ENCODE data around the gene PADI2. TPM values are rescaled to one million over a fixed set of nuclear protein-coding genes. Genes with fewer than 3 reads are reported as not detected.

Gene PADI2
- total RNA-seq, 1 experiment from 2014 or later, result 3.0 TPM

DNA sequence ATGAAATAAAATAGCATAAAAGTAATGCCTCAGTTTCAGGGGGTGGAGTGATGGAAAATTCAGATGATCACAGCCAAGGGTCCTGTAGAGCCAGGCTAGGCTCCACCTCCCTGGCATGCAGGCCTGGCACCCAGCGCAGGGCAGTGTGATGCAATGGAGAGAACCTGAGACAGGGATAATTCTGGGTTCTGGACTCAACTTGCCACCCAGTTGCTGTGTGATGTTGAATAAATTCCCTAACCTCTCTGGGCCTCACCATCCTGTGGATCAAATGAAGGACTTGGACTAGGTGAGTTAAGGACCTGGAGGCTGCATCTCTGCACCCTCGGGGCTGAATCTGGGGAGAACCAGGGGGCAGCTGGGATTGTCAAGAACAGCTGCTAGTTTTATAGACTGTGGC is 17.0 kb downstream of the PADI2 start:
- no peak overlapping the region for H3K4me3 Mint-ChIP-seq
- no peak overlapping the region for H3K18ac ChIP-seq (ENCODE audit: insufficient read length, low read depth, low read length)
- H2AFZ ChIP-seq (ENCODE audit: low read length), result no peak overlapping the region

More for the DNA sequence above, 17.0 kb downstream of the PADI2 start:
- no peak overlapping the region for H4K8ac ChIP-seq (replicated peaks; ENCODE audit: insufficient read length, low read depth, low read length)
- no peak overlapping the region for H3K9ac ChIP-seq (ENCODE audit: extremely low read depth, insufficient read length, low read length)
- H3K23me2 ChIP-seq (ENCODE audit: insufficient read length, low read depth, low read length, poor library complexity, severe bottlenecking), result no peaks in the 10 kb centered on the region
- H2BK5ac ChIP-seq (ENCODE audit: insufficient read length, low read length), result no peak overlapping the region
- Mint-ChIP-seq H3K27me3 (ENCODE audit: low read depth) (no peaks in the 10 kb centered on the region; the same call in none of the 2 replicates), H3K4me1 (peaks cover 13 to 20% of the 10 kb centered on the region in 2 experiments), H3K9me3 (no peaks in the 10 kb centered on the region; a peak in 1 of 5 replicates), H3K36me3 (ENCODE audit: insufficient read depth in 1 of 3, low read depth in 3 of 3) (no peaks in the 10 kb centered on the region), H3K27ac (no peak overlapping the region)
- TF ChIP-seq, protein P1, sequence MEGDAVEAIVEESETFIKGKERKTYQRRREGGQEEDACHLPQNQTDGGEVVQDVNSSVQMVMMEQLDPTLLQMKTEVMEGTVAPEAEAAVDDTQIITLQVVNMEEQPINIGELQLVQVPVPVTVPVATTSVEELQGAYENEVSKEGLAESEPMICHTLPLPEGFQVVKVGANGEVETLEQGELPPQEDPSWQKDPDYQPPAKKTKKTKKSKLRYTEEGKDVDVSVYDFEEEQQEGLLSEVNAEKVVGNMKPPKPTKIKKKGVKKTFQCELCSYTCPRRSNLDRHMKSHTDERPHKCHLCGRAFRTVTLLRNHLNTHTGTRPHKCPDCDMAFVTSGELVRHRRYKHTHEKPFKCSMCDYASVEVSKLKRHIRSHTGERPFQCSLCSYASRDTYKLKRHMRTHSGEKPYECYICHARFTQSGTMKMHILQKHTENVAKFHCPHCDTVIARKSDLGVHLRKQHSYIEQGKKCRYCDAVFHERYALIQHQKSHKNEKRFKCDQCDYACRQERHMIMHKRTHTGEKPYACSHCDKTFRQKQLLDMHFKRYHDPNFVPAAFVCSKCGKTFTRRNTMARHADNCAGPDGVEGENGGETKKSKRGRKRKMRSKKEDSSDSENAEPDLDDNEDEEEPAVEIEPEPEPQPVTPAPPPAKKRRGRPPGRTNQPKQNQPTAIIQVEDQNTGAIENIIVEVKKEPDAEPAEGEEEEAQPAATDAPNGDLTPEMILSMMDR (conservative IDR thresholded peaks at IDR 0.05), result no peak
- H2BK15ac ChIP-seq (ENCODE audit: low read depth, low read length), result no peak overlapping the region
- no peak overlapping the region for H4K91ac ChIP-seq (ENCODE audit: insufficient read length, low read depth, low read length)
- H3K4me1 ChIP-seq (ENCODE audit: insufficient read depth, low read length), result no peaks in the 10 kb centered on the region
- H3K9me3 ChIP-seq (ENCODE audit: control insufficient read depth, low read depth, low read length), result no peaks in the 10 kb centered on the region
- no peak overlapping the region for H3K4me2 ChIP-seq (ENCODE audit: insufficient read depth, insufficient read length, low read length)
- no peaks in the 10 kb centered on the region for H3K79me1 ChIP-seq (ENCODE audit: insufficient read depth, low read depth, low read length, poor library complexity, severe bottlenecking)
- H3K56ac ChIP-seq (ENCODE audit: insufficient read length, low read depth, low read length), result no peak overlapping the region
- H3K14ac ChIP-seq (ENCODE audit: insufficient read depth, low read length), result no peak overlapping the region
- H3K27me3 ChIP-seq (ENCODE audit: insufficient read depth, low read length), result no peaks in the 10 kb centered on the region
- H4K5ac ChIP-seq (ENCODE audit: insufficient read length, low read depth, low read length), result no peak overlapping the region
- no peak overlapping the region for H2BK12ac ChIP-seq (ENCODE audit: insufficient read length, low read depth, low read length)
- no peak overlapping the region for H2AK5ac ChIP-seq (ENCODE audit: insufficient read length, low read length)
- WGBS (ENCODE audit: extremely low coverage, insufficient read length, low lambda C conversion rate), result no CpG with 5 or more reads among the region's 2 CpGs
- no peaks in the 10 kb centered on the region for H3K79me2 ChIP-seq (ENCODE audit: insufficient read depth, low read length)
- no peak for DNase-seq
- H3K23ac ChIP-seq (ENCODE audit: insufficient read length, low read depth, low read length), result no peak overlapping the region
- H2BK120ac ChIP-seq (ENCODE audit: low read depth, low read length, poor library complexity, severe bottlenecking), result no peak overlapping the region
- H3K4ac ChIP-seq (ENCODE audit: low read depth, low read length), result no peak overlapping the region
- H4K20me1 ChIP-seq (ENCODE audit: control insufficient read depth, insufficient read depth, insufficient read length), result no peaks in the 10 kb centered on the region
- no peak overlapping the region for H3K27ac ChIP-seq (ENCODE audit: insufficient read length, low read depth, low read length)
- H2BK20ac ChIP-seq (ENCODE audit: low read depth, low read length, poor library complexity, severe bottlenecking), result no peak overlapping the region
- H3T11ph ChIP-seq (ENCODE audit: low read length), result no peak overlapping the region
